Measurements from ENCODE around the gene SLC38A9. TPM values are rescaled to one million over a fixed set of nuclear protein-coding genes. Genes with fewer than 3 reads are reported as not detected.
"Not testable (repeated sequence)": the region's sequence is repeated elsewhere in the genome, so short reads cannot be mapped to it uniquely, and the experiment has no call there.

Gene SLC38A9
- polyA plus RNA-seq, 6 donors from 2014 or later = 13.2 to 17.7 (median 15.2) TPM

DNA sequence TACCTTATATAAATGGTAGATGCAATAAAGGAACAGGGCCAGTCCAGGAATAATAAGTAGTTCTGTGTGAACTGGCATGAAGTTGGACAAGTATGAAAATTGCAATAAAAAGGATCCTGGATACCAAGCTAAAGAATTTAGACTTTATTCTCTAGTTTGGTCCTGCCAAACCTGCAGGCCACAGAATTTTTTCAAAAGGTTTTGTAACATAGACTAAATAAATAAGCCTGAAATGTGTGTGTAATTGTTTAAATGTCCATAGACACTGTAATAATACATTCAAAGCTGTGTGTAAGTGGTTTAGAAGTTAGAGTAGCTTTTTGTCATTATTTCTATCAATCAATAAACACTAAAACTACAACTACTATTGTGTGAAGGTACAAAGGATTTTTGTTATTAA lies 101.6 kb downstream of the SLC38A9 start:
- no peak overlapping the region for H3K27ac Mint-ChIP-seq
- H3K4me1 Mint-ChIP-seq = no peaks in the 10 kb centered on the region
- H3K27me3 Mint-ChIP-seq = no peaks in the 10 kb centered on the region
- no peak for ATAC-seq (ENCODE audit: low read depth in 2 of 2)
- DNase-seq = no peak
- H3K9me3 Mint-ChIP-seq = peaks cover 0 to 7% (median 0%) of the 10 kb centered on the region in 7 donors
- H3K4me3 Mint-ChIP-seq = no peak overlapping the region
- no peaks in the 10 kb centered on the region for H3K36me3 Mint-ChIP-seq

DNA sequence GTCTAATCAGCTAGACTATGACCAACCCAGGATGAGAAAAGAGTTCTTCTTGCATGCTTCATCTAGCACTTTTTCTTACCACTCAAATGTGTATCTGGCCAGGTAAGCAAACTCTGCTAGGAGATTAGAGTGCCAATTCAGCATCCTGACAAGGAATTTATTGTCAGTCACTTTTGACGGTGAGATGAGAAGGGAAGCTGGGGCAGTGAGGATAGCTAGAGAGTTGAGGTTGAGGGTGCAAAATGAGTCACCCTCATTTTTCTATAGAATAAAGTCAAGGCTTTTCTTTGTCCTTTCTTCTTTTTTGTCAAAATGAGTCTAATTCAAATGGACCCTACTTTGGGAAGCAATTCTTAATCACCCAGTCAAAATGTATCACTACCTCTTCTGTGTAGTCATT lies 102.7 kb downstream of the SLC38A9 start:
- Mint-ChIP-seq H3K27me3 (no peaks in the 10 kb centered on the region), H3K36me3 (no peaks in the 10 kb centered on the region), H3K9me3 (peaks cover 0 to 4% (median 0%) of the 10 kb centered on the region in 7 donors)

GRCh38 chr5:55608595-55609349 lies 103.4 kb downstream of the SLC38A9 start:
- H3K27me3 Mint-ChIP-seq = no peaks in the 10 kb centered on the region
- DNase-seq (no peak), ATAC-seq (ENCODE audit: low read depth in 2 of 2) (no peak)
- H3K9me3 Mint-ChIP-seq = no peaks in the 10 kb centered on the region
- H3K4me3 Mint-ChIP-seq = no peak overlapping the region
- H3K4me1 Mint-ChIP-seq = no peaks in the 10 kb centered on the region
- H3K27ac Mint-ChIP-seq = no peak overlapping the region
- no peaks in the 10 kb centered on the region for H3K36me3 Mint-ChIP-seq

More for the DNA sequence above, 102.7 kb downstream of the SLC38A9 start:
- no peak overlapping the region for H3K27ac Mint-ChIP-seq
- no peak for DNase-seq
- H3K4me3 Mint-ChIP-seq = no peak overlapping the region
- no peaks in the 10 kb centered on the region for H3K4me1 Mint-ChIP-seq
- ATAC-seq (ENCODE audit: low read depth in 2 of 2) = no peak

GRCh38 chr5:55607309-55607708 lies 104.8 kb downstream of the SLC38A9 start:
- DNase-seq; H3K9me3 Mint-ChIP-seq; ATAC-seq (ENCODE audit: low read depth in 2 of 2): not testable (repeated sequence)

GRCh38 chr5:55604611-55605067 lies 107.5 kb downstream of the SLC38A9 start:
- H3K4me1 Mint-ChIP-seq = peaks cover 9 to 14% (median 13%) of the 10 kb centered on the region in 3 donors
- no peak for DNase-seq
- H3K27ac Mint-ChIP-seq = peak overlapping the region in 1 of 6 donors; percentile 11
- ATAC-seq (ENCODE audit: low read depth in 2 of 2) = no peak
- H3K4me3 Mint-ChIP-seq = no peak overlapping the region
- H3K9me3 Mint-ChIP-seq = no peaks in the 10 kb centered on the region
- no peaks in the 10 kb centered on the region for H3K36me3 Mint-ChIP-seq
- H3K27me3 Mint-ChIP-seq = no peaks in the 10 kb centered on the region

More at GRCh38 chr5:55607309-55607708, 104.8 kb downstream of the SLC38A9 start:
- not testable (repeated sequence) for H3K4me3 Mint-ChIP-seq, H3K27me3 Mint-ChIP-seq, H3K36me3 Mint-ChIP-seq, H3K4me1 Mint-ChIP-seq, H3K27ac Mint-ChIP-seq

DNA sequence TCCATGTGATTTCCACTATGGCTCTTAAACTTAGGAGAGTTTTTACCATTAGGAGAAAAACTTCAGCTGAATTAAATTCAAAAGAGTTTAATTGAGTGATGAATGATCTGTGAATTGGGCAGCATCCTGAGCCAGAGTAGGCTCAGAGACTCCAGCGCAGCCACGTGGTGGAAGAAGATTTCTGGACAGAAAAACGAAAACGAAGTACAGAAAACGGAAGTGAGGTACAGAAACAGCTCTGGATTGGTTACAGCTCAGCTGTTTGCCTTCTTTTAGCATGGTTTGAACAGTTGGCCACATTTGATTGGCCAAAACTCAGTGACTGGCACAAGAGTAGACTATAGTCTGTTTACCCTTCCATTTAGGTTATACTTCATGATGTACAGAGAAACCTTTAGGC lies 108.2 kb downstream of the SLC38A9 start:
- no peaks in the 10 kb centered on the region for H3K9me3 Mint-ChIP-seq
- H3K27me3 Mint-ChIP-seq = no peaks in the 10 kb centered on the region
- no peak overlapping the region for H3K4me3 Mint-ChIP-seq
- ATAC-seq (ENCODE audit: low read depth in 2 of 2) = no peak
- H3K36me3 Mint-ChIP-seq = no peaks in the 10 kb centered on the region
- H3K27ac Mint-ChIP-seq = no peak overlapping the region
- DNase-seq = no peak
- peaks cover 9 to 14% (median 13%) of the 10 kb centered on the region in 3 donors for H3K4me1 Mint-ChIP-seq

- no peaks in the 10 kb centered on the region for H3K27me3 Mint-ChIP-seq
- ATAC-seq (ENCODE audit: low read depth in 2 of 2) (no peak), DNase-seq (no peak)
- peak overlapping the region in 1 of 8 donors; percentile 47 for H3K4me3 Mint-ChIP-seq
- H3K36me3 Mint-ChIP-seq = no peaks in the 10 kb centered on the region
- H3K4me1 Mint-ChIP-seq = peaks cover 9 to 14% (median 13%) of the 10 kb centered on the region in 3 donors
- no peak overlapping the region for H3K27ac Mint-ChIP-seq
- H3K9me3 Mint-ChIP-seq = no peaks in the 10 kb centered on the region
These were observed 110.5 kb downstream of the SLC38A9 start for GRCh38 chr5:55601628-55602027.

GRCh38 chr5:55601204-55601618 lies 110.9 kb downstream of the SLC38A9 start:
- no peaks in the 10 kb centered on the region for H3K27me3 Mint-ChIP-seq
- peaks cover 9 to 14% (median 13%) of the 10 kb centered on the region in 3 donors for H3K4me1 Mint-ChIP-seq
- peak overlapping the region in 1 of 6 donors; percentile 30 for H3K27ac Mint-ChIP-seq
- no peak for DNase-seq
- no peak for ATAC-seq (ENCODE audit: low read depth in 2 of 2)
- no peaks in the 10 kb centered on the region for H3K9me3 Mint-ChIP-seq
- peak overlapping the region in 3 of 8 donors; percentile 26 to 49 (median 47) for H3K4me3 Mint-ChIP-seq
- no peaks in the 10 kb centered on the region for H3K36me3 Mint-ChIP-seq

DNA sequence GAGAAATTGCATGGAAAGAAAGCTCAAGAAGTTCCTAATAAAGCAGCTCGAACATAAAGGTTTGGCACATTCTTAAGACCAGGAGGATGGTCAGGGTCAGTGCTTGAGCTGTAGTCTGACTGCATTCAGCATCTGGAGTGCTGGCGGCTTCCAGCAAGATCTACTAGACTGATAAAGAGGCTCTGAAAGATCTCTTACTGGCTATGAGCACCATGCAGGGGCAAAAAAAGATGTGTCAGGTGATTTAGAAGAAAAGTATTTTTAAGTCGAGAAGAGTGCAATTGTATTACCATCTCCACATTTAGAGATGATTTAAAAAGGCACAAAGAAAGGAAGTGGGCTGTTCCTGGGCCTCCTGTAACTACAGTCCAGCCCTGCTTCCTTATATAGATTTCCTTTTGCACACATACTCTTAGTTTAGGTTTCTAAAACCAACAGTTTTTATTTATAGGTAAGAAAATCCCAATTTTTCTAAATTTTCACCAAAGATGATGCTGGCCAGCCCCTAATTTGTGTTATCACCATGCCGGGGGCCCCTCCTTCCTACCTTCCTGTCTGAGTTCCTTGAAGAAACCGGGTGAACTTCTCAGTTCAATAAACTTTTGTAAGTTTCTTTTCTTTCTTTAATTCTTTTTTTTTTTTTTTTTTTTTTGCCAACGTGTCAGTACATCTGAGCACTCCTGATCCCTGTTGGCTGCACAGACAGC lies 111.5 kb downstream of the SLC38A9 start:
- H3K27ac Mint-ChIP-seq = peak overlapping the region in 3 of 6 donors; percentile 30 to 54 (median 48)
- DNase-seq (peak; percentile 3), ATAC-seq (ENCODE audit: low read depth in 2 of 2) (no peak)
- H3K4me3 Mint-ChIP-seq = peak overlapping the region in 6 of 8 donors; percentile 26 to 60 (median 52)
- peaks cover 9 to 14% (median 13%) of the 10 kb centered on the region in 3 donors for H3K4me1 Mint-ChIP-seq
- H3K9me3 Mint-ChIP-seq = no peaks in the 10 kb centered on the region
- no peaks in the 10 kb centered on the region for H3K27me3 Mint-ChIP-seq
- no peaks in the 10 kb centered on the region for H3K36me3 Mint-ChIP-seq

DNA sequence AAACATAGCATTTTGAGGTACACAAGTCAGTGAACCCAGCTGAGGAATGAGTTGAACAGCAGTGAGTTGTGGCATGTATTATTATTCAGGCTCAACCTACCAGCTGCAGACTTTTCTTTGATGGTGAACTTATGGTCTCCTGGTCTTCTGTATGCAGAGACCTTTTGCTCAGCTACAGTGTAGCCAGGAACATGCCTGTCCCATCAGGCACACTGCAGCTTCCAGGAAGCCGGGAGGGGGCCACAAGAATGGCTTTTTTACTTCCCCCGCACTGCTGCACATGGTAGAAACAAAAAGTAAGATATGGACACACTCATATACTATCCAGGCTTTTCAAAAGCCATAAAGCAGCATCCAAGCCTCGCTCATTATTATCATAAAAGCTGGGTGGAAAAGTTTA lies 112.0 kb downstream of the SLC38A9 start:
- H3K27ac Mint-ChIP-seq = no peak overlapping the region
- no peaks in the 10 kb centered on the region for H3K27me3 Mint-ChIP-seq
- peak overlapping the region in 2 of 8 donors; percentile 14 to 16 for H3K4me3 Mint-ChIP-seq
- no peak for ATAC-seq (ENCODE audit: low read depth in 2 of 2)
- H3K36me3 Mint-ChIP-seq = no peaks in the 10 kb centered on the region
- H3K4me1 Mint-ChIP-seq = peaks cover 9 to 14% (median 13%) of the 10 kb centered on the region in 3 donors
- no peak for DNase-seq
- no peaks in the 10 kb centered on the region for H3K9me3 Mint-ChIP-seq

DNA sequence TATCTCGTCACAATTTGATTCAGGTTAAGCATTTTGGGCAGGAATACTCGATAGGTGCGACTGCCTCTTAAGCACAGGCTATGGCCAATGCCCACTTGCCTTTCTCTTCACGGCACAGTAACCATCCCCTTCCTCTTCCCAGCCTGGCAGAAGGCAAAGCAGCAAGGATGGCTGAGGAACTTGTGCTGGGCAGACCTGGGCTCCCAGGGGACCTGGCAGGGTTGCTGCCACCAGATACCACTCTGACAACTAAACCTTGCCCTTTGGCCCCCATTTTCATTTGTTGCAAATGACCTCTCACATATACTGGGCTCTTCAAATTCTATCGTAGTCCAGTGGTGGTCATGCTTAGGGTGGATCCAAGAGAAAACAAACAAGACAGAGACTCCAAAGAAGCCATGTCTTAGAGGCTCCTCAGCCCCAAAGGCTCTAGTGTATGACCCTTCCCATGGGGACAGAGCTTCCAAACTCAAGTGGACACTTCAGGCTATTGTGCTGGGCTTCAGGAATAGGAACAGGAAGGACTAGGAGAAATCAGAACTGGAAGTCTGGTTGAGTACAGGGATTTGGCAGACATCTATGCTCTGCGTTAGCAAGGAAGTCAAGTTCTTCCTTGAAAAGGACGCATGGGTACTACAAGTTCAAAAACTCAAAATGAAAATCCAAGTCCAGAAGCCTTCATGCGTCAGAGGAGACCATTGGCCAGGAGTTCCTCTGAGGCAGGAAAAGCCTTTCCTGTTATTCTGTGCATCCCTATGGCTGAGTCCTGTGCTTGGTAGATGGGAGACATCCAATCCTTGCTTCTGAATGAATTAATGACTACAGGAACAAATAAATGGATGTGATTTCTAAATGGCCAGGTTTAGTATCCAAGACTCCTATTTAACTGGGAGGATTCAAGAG lies 112.7 kb downstream of the SLC38A9 start:
- Mint-ChIP-seq H3K36me3 (no peaks in the 10 kb centered on the region), H3K4me1 (peaks cover 9 to 14% (median 13%) of the 10 kb centered on the region in 3 donors), H3K27ac (peak overlapping the region in 1 of 6 donors; percentile 72), H3K9me3 (no peaks in the 10 kb centered on the region), H3K27me3 (peaks cover 0 to 4% (median 0%) of the 10 kb centered on the region in 3 donors), H3K4me3 (no peak overlapping the region)
- ATAC-seq (ENCODE audit: low read depth in 2 of 2) (no peak), DNase-seq (no peak)

- peaks cover 9 to 14% (median 13%) of the 10 kb centered on the region in 3 donors for H3K4me1 Mint-ChIP-seq
- peaks cover 0 to 4% (median 0%) of the 10 kb centered on the region in 3 donors for H3K27me3 Mint-ChIP-seq
These were observed 114.8 kb downstream of the SLC38A9 start for GRCh38 chr5:55597014-55597981.

More at GRCh38 chr5:55597014-55597981, 114.8 kb downstream of the SLC38A9 start:
- no peaks in the 10 kb centered on the region for H3K36me3 Mint-ChIP-seq
- H3K4me3 Mint-ChIP-seq = no peak overlapping the region
- H3K27ac Mint-ChIP-seq = peak overlapping the region in 1 of 6 donors; percentile 33
- DNase-seq (no peak), ATAC-seq (ENCODE audit: low read depth in 2 of 2) (no peak)
- H3K9me3 Mint-ChIP-seq = peaks cover 0 to 2% (median 0%) of the 10 kb centered on the region in 7 donors
